IPS DF 4.7 (cell line): ENCODE data around the gene KCNJ6.
A peak's percentile ranks its signal among the peaks of the same experiment; 100 is the strongest.
"Not testable (repeated sequence)": the region's sequence is repeated elsewhere in the genome, so short reads cannot be mapped to it uniquely, and the experiment has no call there.

Source experiments
- DNase-seq: peaks from one replicate; pipeline ENCODE4 v3.0.0-alpha.2; 2013; ENCODE audit warnings: low spot score; ENCODE audit errors: extremely low read depth

KCNJ6 gene

DNA sequence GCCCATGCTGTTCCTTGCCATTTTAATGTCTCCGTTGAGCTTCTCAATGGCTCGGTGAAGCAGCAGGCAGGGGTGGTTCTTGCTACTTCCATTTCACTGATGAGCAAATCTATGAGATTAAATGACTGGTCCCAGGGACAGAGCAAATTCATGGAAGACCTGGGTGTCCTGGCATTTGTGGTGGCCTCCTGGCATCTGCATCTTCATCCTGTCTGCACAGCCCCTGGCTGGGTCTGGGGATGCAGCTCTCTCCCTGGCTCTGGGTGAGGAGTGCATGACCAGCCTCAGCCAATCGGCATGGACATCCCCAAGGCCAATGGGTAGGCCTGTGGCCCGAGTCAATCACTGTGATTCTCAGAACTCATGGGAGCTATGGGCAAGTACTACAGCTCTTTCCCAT lies 261.7 kb downstream of the KCNJ6 start:
- no peak for DNase-seq

DNA sequence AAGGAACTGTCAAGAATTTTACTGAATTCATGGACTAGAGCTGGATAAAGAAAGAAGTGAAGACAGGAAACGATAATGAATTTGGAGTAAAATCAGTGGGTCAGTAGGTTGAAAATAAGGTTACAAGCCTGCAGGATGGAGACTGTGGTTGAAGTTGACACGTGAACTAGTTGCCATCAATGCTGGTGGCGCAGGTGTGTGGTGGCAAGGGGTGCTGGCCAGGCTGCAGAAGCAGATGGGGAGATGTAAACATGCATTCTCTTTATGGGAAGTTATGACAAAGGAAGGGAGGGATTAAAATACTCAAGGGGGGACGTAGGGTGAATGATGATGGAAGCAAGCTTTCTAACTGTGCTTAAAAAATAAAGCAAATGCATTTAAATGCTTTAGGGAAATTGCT lies 263.1 kb downstream of the KCNJ6 start:
- DNase-seq, result no peak

- DNase-seq, result no peak
Measured at GRCh38 chr21:37647781-37648180, 268.5 kb downstream of the KCNJ6 start.

DNA sequence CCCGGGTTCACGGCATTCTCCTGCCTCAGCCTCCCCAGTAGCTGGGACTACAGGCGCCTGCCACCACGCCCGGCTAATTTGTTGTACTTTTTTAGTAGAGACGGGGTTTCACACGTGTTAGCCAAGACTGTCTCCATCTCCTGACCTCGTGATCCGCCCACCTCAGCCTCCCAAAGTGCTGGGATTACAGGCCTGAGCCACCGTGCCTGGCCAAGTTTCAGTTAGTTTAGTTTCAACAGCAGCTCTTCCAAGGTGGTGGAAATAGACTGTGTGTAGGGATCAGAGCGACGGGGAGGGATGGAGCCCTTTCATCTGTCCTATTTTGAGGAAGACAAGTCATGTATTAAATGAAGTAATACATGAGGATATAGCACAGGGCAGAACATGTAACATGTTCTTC lies 269.5 kb downstream of the KCNJ6 start:
- DNase-seq, result not testable (repeated sequence)

DNA sequence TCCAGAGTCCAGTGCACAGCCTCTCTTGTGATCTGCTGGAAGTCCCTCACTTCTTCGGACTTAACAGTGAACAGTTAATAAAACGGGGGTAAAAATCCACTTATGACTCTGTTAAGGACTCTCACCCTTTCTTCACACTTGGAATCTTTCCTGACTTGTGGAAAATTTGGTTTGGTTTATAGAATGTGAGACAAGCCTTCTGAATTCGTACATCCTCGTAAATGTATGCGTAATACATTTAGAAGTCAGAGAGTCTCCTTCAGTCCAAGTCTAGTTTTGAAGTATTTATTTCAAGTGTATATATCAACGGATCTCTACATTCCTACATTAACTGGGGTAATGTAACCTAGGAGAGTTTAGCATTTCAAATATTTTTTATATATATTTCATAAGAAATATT lies 270.4 kb downstream of the KCNJ6 start:
- no peak for DNase-seq

GRCh38 chr21:37644636-37645035 lies 271.6 kb downstream of the KCNJ6 start:
- no peak for DNase-seq

DNA sequence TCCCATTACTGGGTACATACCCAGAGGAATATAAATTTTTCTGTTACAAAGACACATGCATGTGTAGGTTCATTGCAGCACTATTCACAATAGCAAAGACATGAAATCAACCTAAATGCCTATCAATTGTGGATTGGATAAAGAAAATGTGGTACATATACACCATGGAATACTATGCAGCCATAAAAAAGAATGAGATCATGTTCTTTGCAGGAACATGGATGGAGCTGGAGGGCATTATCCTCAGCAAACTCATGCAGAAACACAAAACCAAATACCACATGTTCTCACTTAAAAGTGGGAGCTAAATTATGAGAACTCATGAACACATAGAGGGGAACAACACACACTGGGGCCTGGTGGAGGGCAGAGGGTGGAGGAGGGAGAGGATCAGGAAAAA lies 272.4 kb downstream of the KCNJ6 start:
- not testable (repeated sequence) for DNase-seq

DNA sequence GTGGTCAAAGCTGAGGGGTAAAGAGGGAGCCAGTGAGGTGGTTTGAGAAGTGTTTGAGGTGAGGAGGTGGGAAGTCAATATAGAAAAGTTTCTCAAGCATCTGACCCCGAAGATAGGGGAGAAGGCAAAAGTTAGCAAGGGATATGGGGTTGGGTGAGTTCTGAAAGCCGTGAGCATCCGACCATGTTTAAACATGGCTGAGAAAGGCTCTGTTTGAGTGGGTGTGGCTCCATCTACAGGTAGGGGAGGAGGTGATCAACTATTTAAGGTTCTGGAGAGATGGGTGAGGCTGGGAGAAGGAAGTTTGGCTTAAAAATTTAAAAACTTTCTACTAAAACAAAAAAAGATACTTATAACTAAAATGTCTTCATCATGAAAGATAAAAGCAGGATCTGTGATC lies 273.8 kb downstream of the KCNJ6 start:
- DNase-seq, result peak; percentile 56

GRCh38 chr21:37639756-37640155 lies 276.5 kb downstream of the KCNJ6 start:
- no peak for DNase-seq

DNA sequence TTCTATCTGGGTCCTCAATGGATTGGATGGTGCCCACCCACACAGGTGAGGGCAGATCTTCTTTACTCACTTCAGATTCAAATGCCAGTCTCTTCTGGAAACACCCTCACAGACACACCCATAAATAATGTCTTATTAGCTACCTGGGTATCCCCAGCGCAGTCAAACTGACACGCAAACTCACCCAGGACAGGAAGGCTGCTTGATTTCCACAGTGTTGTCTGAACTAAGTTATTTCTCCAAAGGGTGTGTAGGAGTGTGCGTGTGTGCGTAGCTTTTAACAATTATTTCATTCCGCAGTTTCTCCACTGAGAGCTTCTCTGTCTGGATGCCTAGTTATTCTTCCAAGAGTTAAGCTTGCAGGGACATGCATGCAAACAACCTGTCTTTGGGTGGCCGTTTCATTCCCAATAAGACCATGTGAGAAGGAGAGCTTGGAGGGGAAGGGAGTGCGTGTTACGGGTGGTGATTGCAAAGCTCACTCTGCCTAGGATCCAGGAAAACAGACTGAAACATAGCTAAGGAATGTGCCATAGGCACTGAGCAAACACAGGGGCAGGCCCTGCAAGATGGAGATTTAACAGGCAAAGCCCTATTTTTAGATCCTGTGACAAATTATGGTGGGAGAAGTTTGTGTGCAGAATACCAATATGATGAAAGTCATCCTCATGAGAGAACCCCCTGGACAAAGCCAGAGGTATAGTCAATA lies 280.0 kb downstream of the KCNJ6 start:
- DNase-seq, result no peak

- DNase-seq, result peak; percentile 25
Measured at GRCh38 chr21:37631319-37632117, 284.7 kb downstream of the KCNJ6 start.

DNA sequence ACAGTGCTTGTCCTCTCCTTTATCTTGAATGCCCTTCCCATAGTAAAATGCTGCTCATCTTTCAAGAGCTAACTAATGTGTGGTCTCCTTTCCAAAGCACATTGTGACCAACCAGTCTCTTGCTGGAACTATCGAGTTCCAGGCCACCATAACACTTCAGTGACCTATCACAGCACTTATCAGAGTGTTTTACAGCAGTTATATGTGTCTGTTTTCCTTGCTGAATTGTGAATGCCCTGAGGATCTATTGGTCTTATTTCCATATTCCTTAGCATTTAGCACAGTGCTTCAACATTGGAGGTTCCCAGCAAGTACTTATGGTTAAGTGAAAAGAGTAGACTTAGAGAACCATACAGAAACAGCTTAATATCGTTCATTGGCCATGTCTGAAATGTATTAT lies 285.4 kb downstream of the KCNJ6 start:
- DNase-seq, result no peak

- DNase-seq, result no peak
Measured at GRCh38 chr21:37628362-37628761, 287.9 kb downstream of the KCNJ6 start.

DNA sequence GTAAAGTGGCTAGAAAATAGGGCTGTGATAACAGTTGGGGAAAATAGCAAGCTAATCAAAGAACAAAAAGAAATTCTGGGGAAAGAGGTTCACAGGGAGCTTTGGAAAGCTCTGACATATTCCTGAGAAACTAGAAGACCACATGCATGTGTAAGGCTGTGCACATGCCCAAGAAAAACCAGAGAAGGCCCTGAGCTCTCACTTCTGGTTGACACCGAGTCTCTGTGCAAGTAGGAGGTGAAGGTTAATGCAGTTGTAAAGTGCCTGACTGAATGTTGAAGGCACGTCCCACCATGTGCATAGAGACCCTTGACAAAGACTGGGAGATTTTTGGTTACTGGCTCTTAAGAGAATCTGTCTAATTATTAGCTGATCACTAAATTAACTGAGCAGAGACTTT lies 288.7 kb downstream of the KCNJ6 start:
- DNase-seq, result no peak

DNA sequence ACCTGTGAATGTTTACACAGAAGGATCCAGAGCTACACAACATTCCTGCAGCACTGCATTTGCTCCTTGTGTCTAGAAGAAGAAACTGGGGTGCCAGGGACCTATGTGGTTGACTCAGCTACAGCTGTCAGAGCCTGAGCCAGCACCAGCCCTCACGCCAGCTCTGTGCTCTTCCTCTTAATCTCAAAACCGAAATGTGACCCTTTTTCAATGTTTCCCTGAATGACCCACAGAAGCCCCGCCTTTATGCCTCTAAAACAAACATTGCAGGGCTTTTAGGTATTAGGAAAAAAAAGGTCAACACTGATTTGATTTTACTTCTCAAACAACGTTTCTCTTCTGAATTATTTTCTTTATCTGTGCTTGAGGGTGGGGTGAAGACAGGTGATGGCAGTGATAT lies 289.2 kb downstream of the KCNJ6 start:
- DNase-seq, result no peak

- no peak for DNase-seq
Measured at GRCh38 chr21:37626320-37626719, 289.9 kb downstream of the KCNJ6 start.

DNA sequence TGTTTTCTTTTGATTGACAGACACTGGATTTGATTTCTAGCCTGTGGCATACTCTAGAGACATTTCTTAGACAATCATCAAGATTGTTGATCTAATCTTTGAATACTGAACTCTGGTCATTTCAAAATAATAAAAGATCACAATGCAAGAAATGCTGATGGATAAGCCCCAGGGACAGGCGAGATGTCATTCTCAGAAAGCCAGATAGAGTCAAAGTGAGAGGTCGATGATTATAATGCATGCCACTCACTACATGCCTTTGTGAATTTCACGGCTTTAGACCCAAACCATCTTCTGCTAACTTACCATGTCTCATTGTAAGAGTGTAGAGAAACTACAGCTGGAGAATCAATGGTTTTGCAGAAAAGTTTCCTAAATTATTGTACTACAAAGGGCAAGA lies 292.6 kb downstream of the KCNJ6 start:
- no peak for DNase-seq

DNA sequence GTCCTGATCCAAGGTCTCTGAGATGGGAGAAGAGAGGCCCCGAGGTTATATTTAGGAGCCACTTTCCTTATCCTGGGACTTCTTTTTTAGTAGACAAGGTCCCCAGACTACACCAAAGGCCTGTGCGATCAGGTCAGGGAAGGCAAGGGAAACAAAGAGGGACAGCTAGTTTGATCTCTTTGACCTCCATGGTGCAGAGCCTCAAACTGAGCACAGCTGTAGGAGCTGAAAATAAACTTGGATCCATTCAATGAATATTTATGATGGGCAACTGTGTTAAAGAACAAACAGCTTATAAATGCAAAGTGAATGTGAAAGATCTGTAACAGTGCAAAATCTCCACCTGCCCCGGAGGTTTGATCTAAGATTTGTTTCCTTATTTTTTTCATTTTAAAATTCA lies 293.1 kb downstream of the KCNJ6 start:
- no peak for DNase-seq

DNA sequence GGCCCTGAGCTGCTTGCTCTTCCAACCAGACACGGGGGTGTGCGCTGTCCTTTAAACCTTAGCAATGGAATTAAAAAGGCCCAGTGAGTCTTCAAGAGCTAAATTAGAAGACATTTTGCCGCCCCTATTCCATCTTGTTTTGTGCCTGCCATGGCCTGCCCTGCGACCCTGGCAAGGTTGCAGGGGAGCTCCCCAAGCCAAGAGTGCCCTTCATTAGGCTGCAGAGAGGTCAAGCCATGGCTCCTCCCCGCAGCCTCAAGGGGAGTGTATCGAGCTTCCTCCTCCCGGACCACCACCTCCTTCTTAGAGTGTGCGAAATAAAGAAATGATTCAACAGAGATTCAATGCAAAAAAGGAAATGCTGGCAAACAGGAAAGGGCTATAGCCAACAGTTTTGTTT lies 293.5 kb downstream of the KCNJ6 start:
- no peak for DNase-seq

DNA sequence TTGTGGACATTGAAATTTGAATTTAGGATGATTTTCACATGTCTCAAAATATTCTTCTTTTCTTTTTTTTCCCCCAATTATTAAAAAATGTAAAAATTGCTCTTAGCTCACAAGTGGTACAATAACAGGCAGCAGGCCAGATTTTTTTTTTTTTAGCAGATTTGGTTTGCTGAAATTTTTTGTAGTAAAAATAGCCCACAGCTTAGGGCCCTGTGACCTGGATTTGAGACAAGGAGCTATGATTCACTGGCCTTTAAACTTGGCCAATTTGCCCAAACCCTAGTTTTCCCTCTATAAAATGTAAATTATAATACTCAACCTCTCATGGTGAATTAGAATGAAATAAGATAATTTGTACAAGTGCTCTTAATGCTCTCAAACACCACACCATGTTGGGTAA lies 295.9 kb downstream of the KCNJ6 start:
- no peak for DNase-seq

DNA sequence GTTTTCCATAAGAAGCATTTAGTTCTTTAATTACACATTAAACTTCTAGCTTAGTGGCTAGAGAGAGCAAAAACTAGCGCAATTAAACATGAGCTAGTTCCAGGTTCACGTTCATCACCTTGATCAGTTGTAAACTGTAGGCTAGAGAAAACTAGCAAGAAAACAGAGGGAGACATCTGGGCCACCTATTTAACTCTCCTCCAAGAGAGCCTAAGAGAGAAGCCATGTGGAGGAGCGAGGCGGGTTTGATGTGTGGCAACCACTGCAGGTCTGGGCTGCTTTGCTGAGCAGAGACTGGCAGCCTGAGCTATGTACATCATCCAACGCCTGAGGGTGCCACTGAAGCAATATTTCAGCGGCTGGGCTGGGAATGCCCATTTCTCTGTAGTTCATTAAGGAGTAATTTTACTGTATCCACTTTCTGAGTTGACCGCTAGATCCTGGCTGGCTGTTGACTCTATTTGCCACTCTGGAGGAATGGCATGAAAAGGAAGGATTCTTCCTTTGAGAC lies 296.7 kb downstream of the KCNJ6 start:
- DNase-seq, result no peak

GRCh38 chr21:37618081-37618480 lies 298.2 kb downstream of the KCNJ6 start:
- no peak for DNase-seq

GRCh38 chr21:37615962-37616361 lies 300.3 kb downstream of the KCNJ6 start:
- DNase-seq, result no peak
